Activated CD4-positive, alpha-beta T cell treated with anti-CD3 and anti-CD28 coated beads, Interleukin-10, Interleukin-2, amounts not matched to agents 100 ng/mL and 50 ng/mL, durations not matched to agents 16 hours and 8 hours (primary cell): Measurements from ENCODE around the gene PARD3B.

Experiments
- DNase-seq: peaks from one replicate; pipeline ENCODE4 v3.0.0-alpha.2; 2020

PARD3B gene

GRCh38 chr2:205232086-205232485 is 686.8 kb downstream of the PARD3B start:
- DNase-seq, result no peak

- no peak for DNase-seq
Observed at GRCh38 chr2:205235434-205235833, 690.2 kb downstream of the PARD3B start.

- no peak for DNase-seq
Observed at GRCh38 chr2:205237524-205237923, 692.2 kb downstream of the PARD3B start.

GRCh38 chr2:205245001-205245400 is 699.7 kb downstream of the PARD3B start:
- DNase-seq, result no peak

- DNase-seq, result no peak
Observed at GRCh38 chr2:205245652-205246051, 700.4 kb downstream of the PARD3B start.

- DNase-seq, result no peak
Observed at GRCh38 chr2:205259121-205259520, 713.8 kb downstream of the PARD3B start.

- DNase-seq, result no peak
Observed at GRCh38 chr2:205261516-205262020, 716.3 kb downstream of the PARD3B start.

GRCh38 chr2:205267323-205267722 is 722.0 kb downstream of the PARD3B start:
- no peak for DNase-seq

GRCh38 chr2:205270689-205271088 is 725.4 kb downstream of the PARD3B start:
- DNase-seq, result no peak

GRCh38 chr2:205273148-205273547 is 727.9 kb downstream of the PARD3B start:
- DNase-seq, result no peak

- no peak for DNase-seq
Observed at GRCh38 chr2:205273627-205274026, 728.4 kb downstream of the PARD3B start.

GRCh38 chr2:205274801-205275200 is 729.5 kb downstream of the PARD3B start:
- no peak for DNase-seq

GRCh38 chr2:205276116-205276777 is 731.0 kb downstream of the PARD3B start:
- no peak for DNase-seq

- no peak for DNase-seq
Observed at GRCh38 chr2:205280596-205281236, 735.4 kb downstream of the PARD3B start.

GRCh38 chr2:205283736-205284270 is 738.5 kb downstream of the PARD3B start:
- DNase-seq, result no peak

- DNase-seq, result no peak
Observed at GRCh38 chr2:205284334-205284733, 739.1 kb downstream of the PARD3B start.

GRCh38 chr2:205287316-205287715 is 742.0 kb downstream of the PARD3B start:
- DNase-seq, result no peak

- no peak for DNase-seq
Observed at GRCh38 chr2:205288686-205289085, 743.4 kb downstream of the PARD3B start.

GRCh38 chr2:205290299-205290698 is 745.0 kb downstream of the PARD3B start:
- no peak for DNase-seq

- no peak for DNase-seq
Observed at GRCh38 chr2:205292665-205293295, 747.5 kb downstream of the PARD3B start.

- no peak for DNase-seq
Observed at GRCh38 chr2:205293559-205293958, 748.3 kb downstream of the PARD3B start.

- DNase-seq, result no peak
Observed at GRCh38 chr2:205296959-205297358, 751.7 kb downstream of the PARD3B start.

- no peak for DNase-seq
Observed at GRCh38 chr2:205297368-205297767, 752.1 kb downstream of the PARD3B start.

GRCh38 chr2:205297846-205298245 is 752.6 kb downstream of the PARD3B start:
- no peak for DNase-seq
